GM12891 (cell line): Measurements from ENCODE around the gene DUSP23. TPM values are rescaled to one million over a fixed set of nuclear protein-coding genes. Genes with fewer than 3 reads are reported as not detected.

ENCODE experiments used
- DNase-seq: peaks from one replicate; pipeline ENCODE4 v3.0.0; 2011; ENCODE audit warnings: low spot score; ENCODE audit not compliant: insufficient read length
- FAIRE-seq: peaks from 2 replicates; lab custom pipeline; 2011; peaks lifted over from hg19 to GRCh38; lab: Jason Lieb, UNC
- PAX5 ChIP-seq: IDR thresholded peaks from 2 replicates; pipeline ENCODE4 v1.6.1; 2011; ENCODE audit warnings: low read length, moderate library complexity, mild to moderate bottlenecking; ENCODE audit not compliant: insufficient read depth, severe bottlenecking
- POLR2A ChIP-seq: IDR thresholded peaks from 2 replicates; pipeline ENCODE4 v1.6.1; 2011; ENCODE audit warnings: low read depth, low read length, control low read depth
- POLR2AphosphoS5 ChIP-seq: IDR thresholded peaks from 2 replicates; pipeline ENCODE4 v1.6.1; 2011; ENCODE audit warnings: low read depth, low read length, control low read depth
- POU2F2 ChIP-seq: IDR thresholded peaks from 2 replicates; pipeline ENCODE4 v1.6.1; 2011; ENCODE audit warnings: low read depth, mild to moderate bottlenecking, control low read depth, low read length, moderate library complexity
- SPI1 ChIP-seq: IDR thresholded peaks from 2 replicates; pipeline ENCODE4 v1.6.1; 2011; ENCODE audit warnings: low read depth, low read length, control low read depth
- TAF1 ChIP-seq: IDR thresholded peaks from 2 replicates; pipeline ENCODE4 v1.6.1; 2011; ENCODE audit warnings: low read depth, low read length, control low read depth
- polyA plus RNA-seq: library from polyadenylated mRNA; unstranded; fragments of >200 nt; gene quantifications from one replicate; pipeline ENCODE4 v1.2.1, GENCODE V29; 2012; ENCODE audit warnings: low read depth, missing spikeins, inconsistent platforms; ENCODE audit not compliant: missing spikeins

The DUSP23 gene
- 6.1 TPM for polyA plus RNA-seq

- DNase-seq, result peak; percentile 90
- TF ChIP-seq TAF1 (no peak), SPI1 (0 out of 2 replicates have a peak, but pooled peaks have one; percentile 0), PAX5 (no peak), POLR2AphosphoS5 (no peak)
- FAIRE-seq, result peak; percentile 93
Measured at GRCh38 chr1:159780583-159781582, at the start of gene DUSP23. DUSP23 (plus strand) TSS chr1:159780962; CDS start chr1:159781101, 139 bp downstream.

- no peak for DNase-seq
- FAIRE-seq, result no peak
- TF ChIP-seq POLR2AphosphoS5 (no peak), SPI1 (no peak), TAF1 (no peak), POLR2A (no peak), PAX5 (no peak), POU2F2 (no peak)
Measured at GRCh38 chr1:159737238-159737916, 43.4 kb upstream of the DUSP23 start.

- no peak for FAIRE-seq
- DNase-seq, result no peak
- TF ChIP-seq TAF1, result no peak
- TF ChIP-seq POLR2AphosphoS5, result no peak
- TF ChIP-seq SPI1, result no peak
- TF ChIP-seq POLR2A, result no peak
- no peak for TF ChIP-seq POU2F2
- no peak for TF ChIP-seq PAX5
Measured at GRCh38 chr1:159743651-159744410, 36.9 kb upstream of the DUSP23 start.

- DNase-seq (no peak), FAIRE-seq (no peak)
- no peak for TF ChIP-seq PAX5
- TF ChIP-seq TAF1, result no peak
- TF ChIP-seq POLR2AphosphoS5, result no peak
- no peak for TF ChIP-seq POU2F2
- TF ChIP-seq POLR2A, result no peak
- TF ChIP-seq SPI1, result no peak
Measured at GRCh38 chr1:159746666-159747065, 34.1 kb upstream of the DUSP23 start.

GRCh38 chr1:159748370-159748769 lies 32.4 kb upstream of the DUSP23 start:
- no peak for TF ChIP-seq SPI1
- TF ChIP-seq POLR2A, result no peak
- TF ChIP-seq POU2F2, result no peak
- no peak for TF ChIP-seq TAF1
- no peak for TF ChIP-seq PAX5
- TF ChIP-seq POLR2AphosphoS5, result no peak
- FAIRE-seq, result no peak
- no peak for DNase-seq

- TF ChIP-seq PAX5 (no peak), SPI1 (no peak), TAF1 (no peak), POU2F2 (no peak), POLR2AphosphoS5 (no peak), POLR2A (no peak)
- FAIRE-seq, result no peak
- DNase-seq, result no peak
Measured at GRCh38 chr1:159749630-159750029, 31.1 kb upstream of the DUSP23 start.

GRCh38 chr1:159750621-159751020 lies 30.1 kb upstream of the DUSP23 start:
- no peak for FAIRE-seq
- TF ChIP-seq POU2F2 (no peak), SPI1 (no peak), POLR2A (no peak), TAF1 (no peak), POLR2AphosphoS5 (no peak), PAX5 (no peak)

GRCh38 chr1:159751031-159751430 lies 29.7 kb upstream of the DUSP23 start:
- no peak for DNase-seq
- FAIRE-seq, result no peak
- TF ChIP-seq PAX5, result no peak
- no peak for TF ChIP-seq TAF1
- no peak for TF ChIP-seq POLR2A
- no peak for TF ChIP-seq POLR2AphosphoS5
- TF ChIP-seq SPI1, result no peak
- no peak for TF ChIP-seq POU2F2

More at GRCh38 chr1:159750621-159751020, 30.1 kb upstream of the DUSP23 start:
- no peak for DNase-seq

GRCh38 chr1:159752135-159752580 lies 28.6 kb upstream of the DUSP23 start:
- no peak for FAIRE-seq
- TF ChIP-seq POU2F2 (no peak), SPI1 (no peak), PAX5 (no peak), TAF1 (no peak), POLR2A (no peak), POLR2AphosphoS5 (no peak)
- DNase-seq, result no peak
